HG03469 (cell line): ENCODE results near the gene RAB11FIP4.
"Not testable (repeated sequence)": the region's sequence is repeated elsewhere in the genome, so short reads cannot be mapped to it uniquely, and the experiment has no call there.

ENCODE experiments used
- ATAC-seq: cut with Tn5 transposase; IDR thresholded peaks from one replicate; pipeline ENCODE4 v1.9.1; 2021; ENCODE audit warnings: mild to moderate bottlenecking, moderate library complexity, moderate number of reproducible peaks; ENCODE audit not compliant: unreplicated experiment

Gene RAB11FIP4

GRCh38 chr17:31391496-31391949, at the start of gene RAB11FIP4:
Gene RAB11FIP4 (plus strand): TSS chr17:31391675. CDS start chr17:31391853, 178 bp downstream.
- ATAC-seq: no peak

GRCh38 chr17:31345191-31345747, 46.2 kb upstream of the RAB11FIP4 start:
- ATAC-seq: not testable (repeated sequence)

- no peak for ATAC-seq
Observed at GRCh38 chr17:31349454-31349853, 42.0 kb upstream of the RAB11FIP4 start.

GRCh38 chr17:31355935-31356334, 35.5 kb upstream of the RAB11FIP4 start:
- no peak for ATAC-seq

GRCh38 chr17:31357091-31357490, 34.4 kb upstream of the RAB11FIP4 start:
- no peak for ATAC-seq

- no peak for ATAC-seq
Observed at GRCh38 chr17:31357839-31358394, 33.6 kb upstream of the RAB11FIP4 start.

- ATAC-seq: no peak
Observed at GRCh38 chr17:31364012-31364411, 27.5 kb upstream of the RAB11FIP4 start.

- no peak for ATAC-seq
Observed at GRCh38 chr17:31366088-31366487, 25.4 kb upstream of the RAB11FIP4 start.

- ATAC-seq: no peak
Observed at GRCh38 chr17:31369266-31369665, 22.2 kb upstream of the RAB11FIP4 start.

GRCh38 chr17:31371511-31372097, 19.9 kb upstream of the RAB11FIP4 start:
- ATAC-seq: no peak

- ATAC-seq: no peak
Observed at GRCh38 chr17:31373150-31374093, 18.1 kb upstream of the RAB11FIP4 start.

GRCh38 chr17:31374094-31374447, 17.4 kb upstream of the RAB11FIP4 start:
- no peak for ATAC-seq

GRCh38 chr17:31374503-31374902, 17.0 kb upstream of the RAB11FIP4 start:
- ATAC-seq: no peak

- no peak for ATAC-seq
Observed at GRCh38 chr17:31378638-31379037, 12.8 kb upstream of the RAB11FIP4 start.

- no peak for ATAC-seq
Observed at GRCh38 chr17:31379597-31380205, 11.8 kb upstream of the RAB11FIP4 start.

GRCh38 chr17:31381165-31381668, 10.3 kb upstream of the RAB11FIP4 start:
- no peak for ATAC-seq

GRCh38 chr17:31382668-31383275, 8.7 kb upstream of the RAB11FIP4 start:
- ATAC-seq: not testable (repeated sequence)

GRCh38 chr17:31383488-31383887, 8.0 kb upstream of the RAB11FIP4 start:
- ATAC-seq: not testable (repeated sequence)

GRCh38 chr17:31385428-31386285, 5.8 kb upstream of the RAB11FIP4 start:
- ATAC-seq: no peak
